ENCODE measurements around the gene ITPKC.

The ITPKC gene

GRCh38 chr19:40690693-40691420 is 26.1 kb upstream of the ITPKC start:
- peak; percentile 84 for DNase-seq

DNA sequence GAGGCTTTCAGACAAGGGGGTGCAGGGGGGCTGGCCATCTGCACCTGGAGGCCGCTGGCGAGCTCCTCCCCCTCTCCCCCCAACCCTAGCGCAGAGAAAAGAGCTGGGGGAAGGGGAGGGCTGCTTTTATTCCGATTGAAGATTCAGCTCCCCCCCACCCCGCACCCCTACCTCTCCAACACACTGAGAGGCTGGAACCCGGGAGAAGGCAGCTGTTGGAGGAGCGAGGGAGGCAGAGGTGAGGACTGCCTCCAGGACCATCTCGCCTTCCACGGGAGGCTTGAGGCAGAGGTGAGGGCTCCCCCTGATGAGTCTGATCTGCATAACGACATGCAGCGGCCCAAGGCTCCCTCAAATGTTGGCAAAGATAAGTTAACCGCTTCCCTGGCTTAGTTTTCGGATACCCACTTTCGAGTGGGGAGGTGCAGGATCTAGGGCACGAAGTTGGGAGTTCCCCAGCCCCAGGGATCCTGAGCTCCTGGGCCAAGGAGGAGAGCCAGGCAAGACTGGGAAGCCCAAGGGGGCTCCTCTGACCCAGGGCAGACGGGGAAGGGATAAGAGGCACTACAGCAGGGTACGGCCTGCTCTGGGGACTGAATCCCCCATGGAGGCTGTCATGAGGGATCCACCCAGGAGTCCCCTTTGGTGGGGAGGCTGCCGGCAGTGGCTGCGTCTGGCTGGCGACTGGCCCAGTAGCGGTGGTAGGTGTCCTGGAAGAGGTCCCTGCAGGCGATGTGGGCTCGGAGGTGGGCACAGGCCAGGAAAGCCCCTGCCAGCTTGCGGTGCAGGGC is 25.3 kb upstream of the ITPKC start:
- DNase-seq, result peak; percentile 84

DNA sequence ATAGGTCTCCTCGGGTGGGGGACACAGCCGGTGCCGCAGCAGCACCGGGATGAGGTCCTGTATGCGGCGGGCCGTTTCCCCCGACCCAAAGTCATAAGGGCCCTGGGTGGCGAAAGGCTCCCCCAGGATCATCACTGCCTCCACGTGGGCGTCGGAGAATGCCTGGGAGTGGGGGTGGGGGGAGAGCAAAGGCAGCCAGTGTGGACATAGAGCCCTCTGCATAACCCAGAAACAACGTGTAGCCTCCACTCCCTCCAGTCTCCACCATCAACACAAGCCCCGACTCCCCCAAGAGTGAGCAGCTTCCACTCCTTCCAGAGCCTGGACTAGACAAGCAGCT is 24.7 kb upstream of the ITPKC start:
- no peak for DNase-seq

DNA sequence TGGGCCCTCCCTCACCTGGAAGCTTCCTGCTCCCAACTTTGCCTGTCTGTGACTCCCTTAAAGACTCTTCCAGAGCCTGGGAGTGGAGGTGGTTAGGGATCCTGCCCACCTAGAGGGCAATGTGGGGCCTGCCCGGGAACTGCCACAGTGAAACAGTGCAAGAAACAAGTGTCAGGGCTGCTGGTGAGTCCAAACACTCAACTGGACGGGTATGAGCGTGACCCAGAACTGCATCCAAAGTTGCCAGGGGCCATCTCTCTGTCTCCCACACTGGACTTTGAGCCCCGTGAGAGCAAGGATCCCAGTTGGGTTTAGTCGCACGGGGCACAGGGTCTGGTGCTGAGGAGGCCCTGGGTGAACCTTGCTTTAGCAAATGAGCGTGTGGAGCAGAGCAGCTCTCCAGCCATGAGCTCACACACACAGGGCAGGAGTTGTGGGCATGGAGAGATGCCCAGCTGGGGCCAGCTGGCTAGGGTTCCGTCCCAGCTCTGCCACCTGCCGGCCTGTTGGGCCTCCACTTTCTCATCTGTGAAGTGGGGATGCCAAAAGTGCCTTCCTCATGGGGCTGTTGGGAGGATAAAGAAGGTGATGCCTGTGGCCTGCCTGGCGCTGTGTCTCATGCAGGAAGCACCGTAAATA is 23.6 kb upstream of the ITPKC start:
- no peak for DNase-seq

GRCh38 chr19:40693896-40694295 is 23.0 kb upstream of the ITPKC start:
- no peak for DNase-seq

DNA sequence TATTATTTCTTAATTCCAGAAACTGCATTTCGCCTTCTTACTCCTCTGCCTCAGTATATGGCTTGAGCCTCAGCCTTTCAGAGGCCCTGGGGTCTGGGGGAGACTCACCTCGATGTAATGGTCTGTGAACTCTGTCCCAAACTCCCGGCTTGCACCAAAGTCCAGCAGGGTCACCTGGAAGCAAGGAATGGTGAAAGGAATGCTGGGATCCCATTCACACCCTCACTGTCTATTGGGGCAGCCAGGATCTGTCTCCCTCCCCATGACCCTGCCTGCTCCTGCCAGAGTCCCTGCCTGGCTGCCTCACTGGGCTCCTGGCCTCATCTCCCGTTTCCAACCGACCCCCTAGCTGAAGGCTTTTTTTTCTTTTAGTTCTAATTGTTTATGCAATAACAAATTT is 21.0 kb upstream of the ITPKC start:
- DNase-seq, result no peak

DNA sequence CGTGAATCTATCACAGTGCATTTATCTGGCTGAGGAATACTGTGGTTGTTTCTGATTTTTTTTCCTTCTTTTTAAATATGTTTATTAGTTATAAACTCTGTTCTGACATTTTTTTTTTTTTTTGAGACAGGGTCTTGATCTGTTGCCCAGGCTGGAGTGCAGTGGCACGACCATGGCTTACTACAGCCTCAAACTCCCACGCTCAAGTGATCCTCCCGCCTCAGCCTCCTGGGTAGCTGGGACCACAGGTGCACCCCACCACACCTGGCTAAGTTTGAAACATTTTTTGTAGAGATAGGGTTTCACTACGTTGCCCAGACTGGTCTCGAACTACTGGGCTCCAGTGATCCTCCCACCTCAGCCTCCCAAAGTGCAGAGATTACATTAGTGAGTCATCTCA is 19.9 kb upstream of the ITPKC start:
- DNase-seq, result no peak

DNA sequence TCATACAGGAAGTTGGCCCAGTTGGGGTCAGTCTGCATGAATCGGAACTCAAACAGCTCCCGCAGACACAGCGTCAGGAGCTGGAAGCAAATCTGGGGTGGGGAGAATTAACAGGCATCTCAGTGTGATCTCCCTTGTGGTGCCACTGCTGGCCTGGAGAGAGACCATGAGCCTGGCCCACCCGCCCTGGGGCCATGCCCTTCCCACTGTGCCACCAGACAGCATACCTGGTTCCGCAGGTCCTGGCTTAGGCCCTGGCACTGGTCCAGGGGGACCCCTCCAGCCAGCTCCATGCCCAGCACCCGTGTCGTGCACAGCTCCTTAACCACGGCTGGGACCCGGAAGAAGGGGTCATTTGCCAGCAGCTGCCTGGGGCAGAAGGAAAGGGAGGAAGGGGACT is 16.8 kb upstream of the ITPKC start:
- DNase-seq, result no peak

- DNase-seq, result no peak
Observed at GRCh38 chr19:40701758-40702157, 15.2 kb upstream of the ITPKC start.

DNA sequence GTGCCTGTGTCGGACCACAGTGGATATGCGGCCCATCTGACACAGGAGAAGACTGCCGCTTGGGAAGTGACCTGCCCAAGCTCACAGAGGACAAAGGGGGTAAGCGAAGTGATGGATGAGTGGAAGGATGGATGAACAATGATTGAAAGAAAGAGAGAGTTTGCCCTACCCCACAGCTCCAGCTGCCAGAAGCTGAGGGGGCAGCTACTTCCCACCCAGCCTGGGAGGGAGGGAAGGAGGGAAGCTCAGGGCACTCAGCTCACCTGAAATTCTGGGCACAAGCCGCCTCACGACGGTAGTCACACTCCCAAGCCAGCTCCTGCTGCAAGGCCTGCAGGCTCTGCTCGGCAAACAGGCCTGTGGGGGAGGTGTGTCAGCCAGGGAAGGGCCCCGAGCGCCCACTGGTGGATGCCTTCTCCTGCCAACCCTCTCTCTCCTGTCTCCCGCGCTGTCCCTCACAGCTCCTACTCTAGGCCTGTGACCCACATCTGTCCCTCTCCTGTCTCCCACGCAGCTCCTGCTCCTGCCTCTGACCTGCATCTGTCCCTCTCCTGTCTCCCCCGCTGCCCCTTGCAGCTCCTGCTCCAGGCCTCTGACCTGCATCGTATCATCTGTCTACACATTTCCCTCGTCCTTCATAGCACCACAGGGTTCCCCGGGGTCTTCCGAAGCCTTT is 14.4 kb upstream of the ITPKC start:
- DNase-seq, result no peak

DNA sequence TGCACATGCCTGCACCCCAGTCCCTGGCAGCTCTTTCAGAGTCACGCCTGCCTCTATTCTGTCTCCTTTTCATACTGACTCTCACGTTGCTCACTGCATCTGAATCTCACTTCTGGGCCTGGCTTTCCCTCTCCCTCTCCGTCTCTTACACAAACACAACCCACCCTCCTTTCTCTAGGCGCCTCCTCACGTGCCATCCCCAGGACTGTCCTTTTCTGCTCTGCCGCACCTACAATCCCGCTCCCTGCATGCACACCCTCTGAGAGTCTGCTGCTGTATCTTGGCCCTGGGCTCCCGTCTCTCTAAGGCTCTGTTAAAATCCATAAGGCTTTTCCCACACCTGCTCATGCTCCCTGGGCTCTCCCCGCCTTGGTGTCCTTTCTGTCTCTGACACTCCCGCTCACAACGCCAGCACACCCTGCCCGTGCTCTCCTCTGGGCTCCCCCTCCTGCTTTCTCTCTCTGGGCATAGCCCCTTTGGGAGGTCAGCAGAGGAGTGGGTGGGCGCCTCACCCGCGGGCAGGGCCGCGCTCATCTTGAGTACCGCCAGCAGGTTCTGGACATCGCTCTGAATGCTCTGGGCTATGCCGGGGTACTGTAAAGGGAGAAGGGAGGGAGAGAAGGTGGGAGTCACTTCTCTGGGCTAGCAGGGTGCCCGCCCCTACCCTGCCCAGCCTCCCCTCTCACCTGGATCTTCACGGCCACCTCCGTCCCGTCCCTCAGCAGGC is 13.7 kb upstream of the ITPKC start:
- DNase-seq, result no peak

DNA sequence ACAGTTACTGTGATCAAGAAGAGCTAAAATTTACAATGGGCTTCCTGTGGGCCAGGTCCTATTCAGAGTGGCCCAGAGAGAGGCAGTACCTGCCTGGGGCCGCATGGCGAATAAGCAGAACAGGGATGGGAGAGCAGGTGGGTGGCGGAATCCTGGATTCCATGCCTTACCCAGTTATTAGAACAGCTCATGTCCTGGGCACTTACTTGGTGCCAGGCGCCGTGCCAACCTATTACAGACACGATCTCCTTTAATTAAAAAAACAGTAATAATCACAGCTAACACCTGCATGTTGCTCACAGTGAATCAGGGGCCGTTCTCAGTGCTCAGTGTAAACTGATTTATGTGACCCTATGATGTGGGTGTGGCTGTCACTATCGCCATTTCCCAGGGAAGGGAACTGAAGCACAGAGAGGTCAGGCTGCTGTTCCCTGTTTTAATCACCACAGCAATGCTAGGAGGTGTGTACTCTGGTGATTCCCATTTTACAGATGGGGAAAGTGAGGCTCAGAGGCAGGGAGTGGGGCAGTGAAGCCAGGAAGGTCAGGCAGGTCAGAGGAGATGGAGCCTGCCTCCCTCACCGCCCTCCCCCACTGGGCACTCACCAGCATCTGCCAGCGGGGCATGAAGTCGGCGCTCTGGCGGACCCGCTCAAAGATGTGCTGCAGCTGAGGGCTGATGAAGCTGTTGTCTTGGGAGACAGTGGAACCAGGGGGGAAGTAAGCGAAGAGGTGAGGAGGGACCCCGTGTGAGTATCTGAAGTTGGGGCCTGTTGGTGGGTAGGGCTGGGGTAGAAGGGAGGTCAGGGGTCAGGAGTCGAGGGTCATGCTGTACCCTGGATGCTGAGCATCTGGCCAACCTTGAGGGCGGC is 12.2 kb upstream of the ITPKC start:
- DNase-seq, result no peak

GRCh38 chr19:40705362-40705651 is 11.6 kb upstream of the ITPKC start:
- no peak for DNase-seq

- no peak for DNase-seq
Observed at GRCh38 chr19:40705950-40706619, 10.8 kb upstream of the ITPKC start.

DNA sequence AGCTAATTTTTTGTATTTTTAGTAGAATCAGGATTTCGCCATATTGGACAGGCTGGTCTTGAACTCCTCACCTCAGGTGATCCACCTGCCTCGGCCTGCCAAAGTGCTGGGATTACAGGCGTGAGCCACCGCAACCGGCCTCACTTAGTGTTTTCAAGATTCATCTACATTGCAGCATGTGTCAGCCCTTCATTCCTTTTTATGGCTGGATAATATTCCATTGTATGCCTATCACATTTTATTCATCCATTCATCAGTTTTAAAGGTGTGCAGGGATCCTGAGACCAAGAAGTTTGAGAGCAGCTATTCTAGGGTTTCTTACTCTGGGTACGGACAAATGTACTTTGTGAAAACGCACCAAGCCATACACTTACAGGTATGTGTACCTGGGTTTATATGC is 9.3 kb upstream of the ITPKC start:
- no peak for DNase-seq

- no peak for DNase-seq
Observed at GRCh38 chr19:40709817-40710216, 7.1 kb upstream of the ITPKC start.

GRCh38 chr19:40713939-40714338 is 3.0 kb upstream of the ITPKC start:
- no peak for DNase-seq

- peak; percentile 93 for DNase-seq
Observed at GRCh38 chr19:40714441-40715299, 2.2 kb upstream of the ITPKC start.

GRCh38 chr19:40716031-40716481 is 856 bp upstream of the ITPKC start:
- peak; percentile 77 for DNase-seq

- no peak for DNase-seq
Observed at GRCh38 chr19:40717325-40717879, 490 bp downstream of the ITPKC start.

All from DMS79 (cell line).